ENCODE data around the gene GPR176. TPM values are rescaled to one million over a fixed set of nuclear protein-coding genes. Genes with fewer than 3 reads are reported as not detected.

Gene GPR176
- total RNA-seq, 2 experiments from 2014 or later, result 0.57 TPM; not detected in 1

DNA sequence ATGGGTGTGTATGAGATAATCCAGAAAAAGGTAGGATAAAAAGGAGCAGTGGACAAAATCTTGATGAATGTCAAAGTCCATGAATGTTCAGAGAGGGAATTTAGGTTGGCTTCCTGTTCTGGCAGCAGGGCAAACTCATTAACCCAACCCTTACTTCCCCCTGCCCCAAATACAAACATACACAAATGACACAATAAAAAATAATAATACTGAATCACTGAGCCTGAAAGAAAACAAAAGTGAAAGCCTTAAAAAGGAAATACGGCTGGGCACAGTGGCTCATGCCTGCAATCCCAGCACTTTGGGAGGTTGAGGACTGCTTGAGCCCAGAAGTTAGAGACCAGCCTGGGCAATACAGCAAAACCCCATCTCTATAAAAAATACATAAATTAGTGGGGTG is 62.9 kb downstream of the GPR176 start:
- DNase-seq (ENCODE audit: low spot score), result no peak
- no peak for TF ChIP-seq EZH2phosphoT487 (IDR thresholded peaks at IDR 0.05; ENCODE audit: borderline replicate concordance, low read depth, low read length)
- TF ChIP-seq, protein P1, sequence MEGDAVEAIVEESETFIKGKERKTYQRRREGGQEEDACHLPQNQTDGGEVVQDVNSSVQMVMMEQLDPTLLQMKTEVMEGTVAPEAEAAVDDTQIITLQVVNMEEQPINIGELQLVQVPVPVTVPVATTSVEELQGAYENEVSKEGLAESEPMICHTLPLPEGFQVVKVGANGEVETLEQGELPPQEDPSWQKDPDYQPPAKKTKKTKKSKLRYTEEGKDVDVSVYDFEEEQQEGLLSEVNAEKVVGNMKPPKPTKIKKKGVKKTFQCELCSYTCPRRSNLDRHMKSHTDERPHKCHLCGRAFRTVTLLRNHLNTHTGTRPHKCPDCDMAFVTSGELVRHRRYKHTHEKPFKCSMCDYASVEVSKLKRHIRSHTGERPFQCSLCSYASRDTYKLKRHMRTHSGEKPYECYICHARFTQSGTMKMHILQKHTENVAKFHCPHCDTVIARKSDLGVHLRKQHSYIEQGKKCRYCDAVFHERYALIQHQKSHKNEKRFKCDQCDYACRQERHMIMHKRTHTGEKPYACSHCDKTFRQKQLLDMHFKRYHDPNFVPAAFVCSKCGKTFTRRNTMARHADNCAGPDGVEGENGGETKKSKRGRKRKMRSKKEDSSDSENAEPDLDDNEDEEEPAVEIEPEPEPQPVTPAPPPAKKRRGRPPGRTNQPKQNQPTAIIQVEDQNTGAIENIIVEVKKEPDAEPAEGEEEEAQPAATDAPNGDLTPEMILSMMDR (conservative IDR thresholded peaks at IDR 0.05; ENCODE audit: low read length), result no peak
- no TSS peak for BruUV-seq (replicated peaks)
- Histone ChIP-seq H3K9me2 (ENCODE audit: insufficient read depth, low read length) (no peaks in the 10 kb centered on the region), H3K27ac (ENCODE audit: low read depth, low read length, poor library complexity, severe bottlenecking) (no peak overlapping the region), H4K20me1 (ENCODE audit: insufficient read depth, low read length) (no peaks in the 10 kb centered on the region), H3K4me2 (ENCODE audit: low read length) (no peak overlapping the region), H3K4me3 (ENCODE audit: low read depth, low read length, poor library complexity, severe bottlenecking) (no peak overlapping the region), H3K36me3 (ENCODE audit: insufficient read depth, low read length) (no peaks in the 10 kb centered on the region), H3K79me2 (ENCODE audit: insufficient read depth, low read depth, low read length) (no peaks in the 10 kb centered on the region), H3K9me3 (ENCODE audit: low read length) (no peaks in the 10 kb centered on the region), H3K4me1 (ENCODE audit: insufficient read depth, low read length, poor library complexity, severe bottlenecking) (no peaks in the 10 kb centered on the region), H2AFZ (ENCODE audit: low read length) (no peak overlapping the region)
- intact Hi-C loops (cut with micrococcal nuclease; ENCODE audit: unreplicated experiment), result no loop called here
- CTCF ChIA-PET (ENCODE audit: unreplicated experiment), result no interaction called here
- POLR2A ChIA-PET, result no interaction called here

DNA sequence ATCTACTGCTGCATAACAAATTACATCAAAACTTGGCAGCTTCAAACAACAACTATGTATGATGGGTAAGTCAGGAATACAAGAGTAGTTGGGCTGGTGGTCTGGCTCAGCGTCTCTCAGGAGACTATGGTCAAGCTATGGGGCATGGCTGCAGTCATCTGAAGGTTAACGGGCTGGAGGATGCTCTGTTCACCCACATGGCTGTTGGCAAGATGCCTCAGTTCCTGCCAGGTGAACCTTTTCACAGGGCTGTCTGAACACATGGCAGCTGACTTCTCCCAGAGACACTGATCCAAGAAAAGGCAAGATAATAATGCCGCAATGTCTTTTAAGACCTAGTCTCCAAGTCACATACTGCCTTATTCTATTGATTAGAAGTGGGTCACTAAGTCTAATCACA is 63.7 kb downstream of the GPR176 start:
- H3K9me3 ChIP-seq (ENCODE audit: low read length), result no peaks in the 10 kb centered on the region
- no peaks in the 10 kb centered on the region for H3K79me2 ChIP-seq (ENCODE audit: insufficient read depth, low read depth, low read length)
- CTCF ChIA-PET (ENCODE audit: unreplicated experiment), result no interaction called here
- H3K4me1 ChIP-seq (ENCODE audit: insufficient read depth, low read length, poor library complexity, severe bottlenecking), result no peaks in the 10 kb centered on the region
- BruUV-seq (replicated peaks), result no TSS peak
- no peak overlapping the region for H2AFZ ChIP-seq (ENCODE audit: low read length)
- H3K27ac ChIP-seq (ENCODE audit: low read depth, low read length, poor library complexity, severe bottlenecking), result no peak overlapping the region
- POLR2A ChIA-PET, result interaction anchor here (0.7 kb wide), 1 partner anchor 844 kb away, joined by 3 read pairs; no protein-coding TSS in a partner anchor
- H3K4me2 ChIP-seq (ENCODE audit: low read length), result no peak overlapping the region
- DNase-seq (ENCODE audit: low spot score), result no peak
- no peaks in the 10 kb centered on the region for H3K9me2 ChIP-seq (ENCODE audit: insufficient read depth, low read length)
- no peaks in the 10 kb centered on the region for H3K36me3 ChIP-seq (ENCODE audit: insufficient read depth, low read length)
- no peaks in the 10 kb centered on the region for H4K20me1 ChIP-seq (ENCODE audit: insufficient read depth, low read length)
- TF ChIP-seq, protein P1 (conservative IDR thresholded peaks at IDR 0.05; ENCODE audit: low read length), result no peak
- TF ChIP-seq EZH2phosphoT487 (IDR thresholded peaks at IDR 0.05; ENCODE audit: borderline replicate concordance, low read depth, low read length), result no peak
- no peak overlapping the region for H3K4me3 ChIP-seq (ENCODE audit: low read depth, low read length, poor library complexity, severe bottlenecking)
- intact Hi-C loops (cut with micrococcal nuclease; ENCODE audit: unreplicated experiment), result no loop called here

DNA sequence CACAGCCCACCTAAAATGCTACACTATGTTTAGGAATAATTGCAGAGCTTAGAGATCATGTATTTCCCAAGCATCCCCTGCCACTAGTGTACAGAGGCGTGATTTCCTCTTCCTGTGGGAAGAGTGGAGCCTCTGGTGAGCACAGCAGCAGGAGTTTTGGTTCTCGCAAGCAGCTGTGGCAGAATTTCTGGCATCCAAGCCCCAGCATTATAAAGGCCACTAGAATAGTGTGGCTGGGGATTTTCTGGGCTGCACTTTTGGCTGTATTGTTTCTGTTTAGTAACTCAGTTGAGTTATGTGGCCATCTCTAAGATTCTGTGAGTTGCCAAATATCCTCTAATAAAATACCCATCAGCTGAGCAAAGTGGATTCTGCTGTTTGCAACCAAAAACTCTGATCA is 64.7 kb downstream of the GPR176 start:
- Histone ChIP-seq H3K9me2 (ENCODE audit: insufficient read depth, low read length) (no peaks in the 10 kb centered on the region), H3K4me3 (ENCODE audit: low read depth, low read length, poor library complexity, severe bottlenecking) (no peak overlapping the region), H3K36me3 (ENCODE audit: insufficient read depth, low read length) (no peaks in the 10 kb centered on the region), H3K9me3 (ENCODE audit: low read length) (no peaks in the 10 kb centered on the region), H3K79me2 (ENCODE audit: insufficient read depth, low read depth, low read length) (no peaks in the 10 kb centered on the region), H3K27ac (ENCODE audit: low read depth, low read length, poor library complexity, severe bottlenecking) (no peak overlapping the region), H3K4me2 (ENCODE audit: low read length) (no peak overlapping the region), H3K4me1 (ENCODE audit: insufficient read depth, low read length, poor library complexity, severe bottlenecking) (no peaks in the 10 kb centered on the region), H4K20me1 (ENCODE audit: insufficient read depth, low read length) (no peaks in the 10 kb centered on the region), H2AFZ (ENCODE audit: low read length) (no peak overlapping the region)
- no peak for TF ChIP-seq EZH2phosphoT487 (IDR thresholded peaks at IDR 0.05; ENCODE audit: borderline replicate concordance, low read depth, low read length)
- TF ChIP-seq, protein P1 (conservative IDR thresholded peaks at IDR 0.05; ENCODE audit: low read length), result no peak
- BruUV-seq (replicated peaks), result no TSS peak
- ChIA-PET POLR2A (no interaction called here), CTCF (ENCODE audit: unreplicated experiment) (no interaction called here)
- DNase-seq (ENCODE audit: low spot score), result no peak
- intact Hi-C loops (cut with micrococcal nuclease; ENCODE audit: unreplicated experiment), result no loop called here

All from OCI-LY7 (cell line).